ENCODE measurements around the gene RUFY4. TPM values are rescaled to one million over a fixed set of nuclear protein-coding genes. Genes with fewer than 3 reads are reported as not detected.

RUFY4 gene
- total RNA-seq, 1 donor from 2014 or later: not detected

DNA sequence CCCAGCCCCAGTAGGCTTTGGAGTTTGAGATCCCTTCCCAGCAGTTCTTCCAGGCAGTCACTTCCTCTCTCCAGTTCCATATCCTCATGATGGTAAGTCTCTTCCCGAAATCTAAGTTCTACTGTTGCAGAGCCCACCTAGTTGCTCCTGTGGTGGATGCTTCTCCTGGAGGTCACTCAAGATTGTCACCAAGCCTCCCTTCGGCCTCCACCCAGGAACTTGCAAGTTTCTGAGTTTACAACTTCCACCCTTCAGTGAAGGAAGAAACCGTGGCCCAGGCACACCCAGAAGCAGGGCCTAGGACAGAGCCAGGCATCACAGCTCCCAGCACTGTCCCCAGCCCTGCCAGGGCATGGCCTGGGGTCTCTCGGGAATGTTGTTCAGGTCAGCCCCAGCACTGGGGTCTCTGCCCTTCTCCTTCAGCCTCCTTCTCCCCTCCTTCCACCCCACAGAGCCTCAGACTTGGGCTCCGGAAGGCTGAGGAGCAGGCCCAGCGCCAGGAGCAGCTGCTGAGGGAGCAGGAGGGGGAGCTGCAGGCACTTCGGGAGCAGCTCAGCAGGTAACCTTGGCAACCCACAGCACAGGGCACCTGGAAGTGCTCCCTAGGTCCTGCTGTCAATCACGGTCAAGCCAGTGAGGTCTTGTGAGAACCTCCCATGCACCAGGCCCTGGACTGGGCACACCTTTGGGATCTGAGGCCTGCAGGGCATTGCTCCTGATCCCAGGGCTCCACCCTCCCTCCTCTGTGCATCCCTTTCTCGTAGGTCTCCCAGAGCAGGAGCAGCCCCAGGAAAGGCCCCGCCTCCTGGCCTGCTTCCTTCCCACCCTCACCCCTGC is 7.1 kb downstream of the RUFY4 start:
- H3K36me3 ChIP-seq: no peaks in the 10 kb centered on the region
- no peak overlapping the region for H3K4me3 ChIP-seq
- no peak for TF ChIP-seq CTCF (IDR thresholded peaks at IDR 0.05; ENCODE audit: borderline replicate concordance)
- H3K27me3 ChIP-seq (ENCODE audit: low read depth): peaks cover 19% of the 10 kb centered on the region
- no peak for DNase-seq
- no peak overlapping the region for H3K27ac ChIP-seq (replicated peaks)
- no peaks in the 10 kb centered on the region for H3K4me1 ChIP-seq
- H3K9me3 ChIP-seq (replicated peaks): no peaks in the 10 kb centered on the region
- intact Hi-C loops (cut with micrococcal nuclease): no loop called here

GRCh38 chr2:218077464-218078216 is 8.6 kb downstream of the RUFY4 start:
- intact Hi-C loops (cut with micrococcal nuclease): no loop called here
- DNase-seq: no peak
- Histone ChIP-seq H3K27ac (replicated peaks) (no peak overlapping the region), H3K36me3 (no peaks in the 10 kb centered on the region), H3K27me3 (ENCODE audit: low read depth) (peaks cover 8% of the 10 kb centered on the region), H3K4me3 (no peak overlapping the region), H3K4me1 (no peaks in the 10 kb centered on the region), H3K9me3 (replicated peaks) (no peaks in the 10 kb centered on the region)
- TF ChIP-seq CTCF (IDR thresholded peaks at IDR 0.05; ENCODE audit: borderline replicate concordance): no peak

DNA sequence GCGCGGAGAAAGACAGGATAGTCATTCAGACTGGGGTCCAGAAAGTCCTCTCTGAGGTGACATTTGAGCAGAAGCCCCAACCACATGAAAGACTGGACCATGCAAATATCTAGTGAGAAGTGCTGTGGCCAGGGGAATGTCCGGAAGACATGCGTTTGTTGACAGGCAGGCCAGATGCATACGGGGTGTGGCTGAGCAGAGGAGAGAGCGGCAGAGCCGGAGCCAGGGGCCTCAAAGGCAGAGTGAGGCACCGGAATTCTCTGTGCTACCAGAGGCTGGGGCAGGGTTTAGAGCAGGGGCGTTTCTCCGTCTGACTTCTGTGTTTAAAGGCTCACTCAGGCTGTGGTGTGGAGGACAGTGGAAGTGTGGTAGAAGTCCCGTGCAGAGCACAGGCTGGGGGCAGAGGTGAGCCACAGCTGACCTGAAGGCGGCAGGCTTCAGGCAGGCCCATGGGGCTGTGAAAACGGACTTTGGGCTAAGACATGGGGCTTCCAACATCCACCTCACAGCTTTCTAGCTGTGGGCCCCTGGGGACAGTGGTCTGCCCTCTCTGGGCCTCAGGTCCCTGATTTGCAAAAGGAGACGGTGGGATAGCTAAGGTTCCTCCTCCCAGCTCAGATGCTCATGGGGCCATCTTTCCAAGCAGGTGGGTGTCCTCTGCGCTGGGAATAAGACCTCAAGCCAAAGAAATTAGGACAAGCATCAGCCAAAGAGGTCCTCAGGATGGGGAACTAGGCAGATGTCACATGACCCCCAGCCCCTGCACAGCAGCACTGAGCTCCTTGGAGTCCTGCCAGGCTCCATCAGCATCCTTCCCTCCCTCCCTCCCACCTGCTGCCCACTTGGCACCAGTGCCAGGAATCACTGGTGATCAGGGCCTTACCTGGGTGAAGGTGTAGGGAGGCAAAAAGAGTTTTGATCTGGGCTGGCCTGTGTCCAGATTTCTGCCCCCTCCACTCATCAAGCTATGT is 11.2 kb downstream of the RUFY4 start:
- Histone ChIP-seq H3K9me3 (replicated peaks) (no peaks in the 10 kb centered on the region), H3K4me1 (no peaks in the 10 kb centered on the region), H3K36me3 (no peaks in the 10 kb centered on the region), H3K4me3 (no peak overlapping the region), H3K27me3 (ENCODE audit: low read depth) (peaks cover 13% of the 10 kb centered on the region), H3K27ac (replicated peaks) (no peak overlapping the region)
- DNase-seq: no peak
- TF ChIP-seq CTCF (IDR thresholded peaks at IDR 0.05; ENCODE audit: borderline replicate concordance): no peak
- intact Hi-C loops (cut with micrococcal nuclease): no loop called here

GRCh38 chr2:218081063-218081462 is 12.0 kb downstream of the RUFY4 start:
- Histone ChIP-seq H3K9me3 (replicated peaks) (peaks cover 8% of the 10 kb centered on the region), H3K36me3 (no peaks in the 10 kb centered on the region), H3K4me3 (no peak overlapping the region), H3K27me3 (ENCODE audit: low read depth) (peaks cover 13% of the 10 kb centered on the region), H3K27ac (replicated peaks) (no peak overlapping the region), H3K4me1 (no peaks in the 10 kb centered on the region)
- DNase-seq: no peak
- intact Hi-C loops (cut with micrococcal nuclease): no loop called here
- TF ChIP-seq CTCF (IDR thresholded peaks at IDR 0.05; ENCODE audit: borderline replicate concordance): no peak

- peaks cover 13% of the 10 kb centered on the region for H3K27me3 ChIP-seq (ENCODE audit: low read depth)
- DNase-seq: no peak
- peaks cover 14% of the 10 kb centered on the region for H3K9me3 ChIP-seq (replicated peaks)
- H3K4me1 ChIP-seq: no peaks in the 10 kb centered on the region
- no peaks in the 10 kb centered on the region for H3K36me3 ChIP-seq
- H3K4me3 ChIP-seq: no peak overlapping the region
- intact Hi-C loops (cut with micrococcal nuclease): no loop called here
- no peak for TF ChIP-seq CTCF (IDR thresholded peaks at IDR 0.05; ENCODE audit: borderline replicate concordance)
- H3K27ac ChIP-seq (replicated peaks): no peak overlapping the region
Observed at GRCh38 chr2:218081695-218082094, 12.6 kb downstream of the RUFY4 start.

All from left ventricle myocardium inferior (tissue), 1 donor.